ENCODE measurements around the gene FGFR3.

Gene FGFR3

DNA sequence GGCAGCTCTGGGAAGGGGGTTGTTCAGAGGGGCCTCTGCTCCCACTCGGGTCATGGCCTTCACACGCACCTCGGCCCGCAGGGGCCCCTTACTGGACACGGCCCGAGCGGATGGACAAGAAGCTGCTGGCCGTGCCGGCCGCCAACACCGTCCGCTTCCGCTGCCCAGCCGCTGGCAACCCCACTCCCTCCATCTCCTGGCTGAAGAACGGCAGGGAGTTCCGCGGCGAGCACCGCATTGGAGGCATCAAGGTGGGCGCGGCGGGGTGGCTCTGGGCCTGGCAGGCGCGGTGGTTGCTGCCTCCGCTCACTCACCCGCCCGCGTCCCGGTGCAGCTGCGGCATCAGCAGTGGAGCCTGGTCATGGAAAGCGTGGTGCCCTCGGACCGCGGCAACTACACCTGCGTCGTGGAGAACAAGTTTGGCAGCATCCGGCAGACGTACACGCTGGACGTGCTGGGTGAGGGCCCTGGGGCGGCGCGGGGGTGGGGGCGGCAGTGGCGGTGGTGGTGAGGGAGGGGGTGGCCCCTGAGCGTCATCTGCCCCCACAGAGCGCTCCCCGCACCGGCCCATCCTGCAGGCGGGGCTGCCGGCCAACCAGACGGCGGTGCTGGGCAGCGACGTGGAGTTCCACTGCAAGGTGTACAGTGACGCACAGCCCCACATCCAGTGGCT is 8.3 kb downstream of the FGFR3 start:
- DNase-seq: no peak

DNA sequence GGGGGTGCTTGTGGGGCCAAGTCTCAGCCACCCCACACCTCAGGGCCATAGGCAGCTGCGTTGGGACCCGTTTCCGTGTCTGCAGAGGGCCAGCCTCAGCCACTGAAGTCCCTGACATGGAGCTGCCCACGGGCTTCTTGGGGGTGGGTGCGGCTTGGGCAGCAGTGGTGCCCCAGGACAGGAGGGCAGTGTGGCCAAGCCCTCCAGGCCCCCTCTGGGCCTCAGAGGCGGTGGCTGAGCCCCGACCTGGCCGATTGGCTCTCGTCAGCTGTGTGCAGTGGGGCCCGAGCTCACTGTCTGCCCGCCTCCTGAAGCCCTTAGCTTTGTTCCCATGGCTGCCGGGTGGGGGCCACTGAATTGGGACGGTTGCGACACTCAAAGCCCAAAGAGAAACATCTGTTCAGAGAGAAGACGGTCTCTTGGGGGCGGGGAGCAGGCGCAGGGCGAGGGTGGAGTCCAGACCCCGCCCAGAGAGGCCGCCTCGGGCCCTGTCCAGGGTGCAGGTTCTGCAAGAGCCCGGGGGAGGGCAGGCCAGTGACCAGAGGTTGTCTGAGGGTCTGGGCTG is 9.1 kb downstream of the FGFR3 start:
- DNase-seq: peak in 1 of 58 donors; percentile 25

DNA sequence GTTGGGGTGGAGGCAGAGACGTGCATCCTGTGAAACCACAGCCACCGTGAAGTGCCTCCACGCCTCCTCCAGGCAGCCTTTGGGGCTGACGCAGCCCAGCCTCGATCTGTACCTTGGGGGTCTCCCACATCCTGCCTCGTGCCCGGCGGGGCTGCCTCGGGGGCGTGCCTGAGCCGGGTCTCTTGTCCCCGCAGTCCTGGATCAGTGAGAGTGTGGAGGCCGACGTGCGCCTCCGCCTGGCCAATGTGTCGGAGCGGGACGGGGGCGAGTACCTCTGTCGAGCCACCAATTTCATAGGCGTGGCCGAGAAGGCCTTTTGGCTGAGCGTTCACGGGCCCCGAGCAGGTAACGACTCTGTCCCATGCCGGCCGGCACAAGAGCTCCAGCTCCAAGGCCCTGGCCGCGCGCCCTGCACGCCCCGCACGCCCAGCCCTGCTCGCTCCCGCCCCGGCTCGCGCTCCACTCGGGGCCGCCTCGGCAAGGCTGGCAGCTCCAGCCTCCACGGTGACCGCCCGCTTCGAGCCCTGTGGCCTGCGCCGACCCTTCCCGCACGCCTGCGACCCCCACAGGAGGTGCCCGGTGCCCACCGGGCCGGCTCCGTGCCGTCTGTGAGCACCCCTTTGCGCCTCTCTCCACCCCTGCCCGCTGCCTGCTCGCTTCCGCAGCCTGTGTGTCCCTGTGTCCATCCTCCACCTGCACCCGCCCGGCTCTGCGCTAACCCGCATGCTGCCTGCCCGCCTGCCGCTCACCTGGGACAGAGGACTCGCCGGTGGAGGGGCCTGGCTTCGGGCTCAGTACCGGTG is 9.8 kb downstream of the FGFR3 start:
- no peak for DNase-seq

DNA sequence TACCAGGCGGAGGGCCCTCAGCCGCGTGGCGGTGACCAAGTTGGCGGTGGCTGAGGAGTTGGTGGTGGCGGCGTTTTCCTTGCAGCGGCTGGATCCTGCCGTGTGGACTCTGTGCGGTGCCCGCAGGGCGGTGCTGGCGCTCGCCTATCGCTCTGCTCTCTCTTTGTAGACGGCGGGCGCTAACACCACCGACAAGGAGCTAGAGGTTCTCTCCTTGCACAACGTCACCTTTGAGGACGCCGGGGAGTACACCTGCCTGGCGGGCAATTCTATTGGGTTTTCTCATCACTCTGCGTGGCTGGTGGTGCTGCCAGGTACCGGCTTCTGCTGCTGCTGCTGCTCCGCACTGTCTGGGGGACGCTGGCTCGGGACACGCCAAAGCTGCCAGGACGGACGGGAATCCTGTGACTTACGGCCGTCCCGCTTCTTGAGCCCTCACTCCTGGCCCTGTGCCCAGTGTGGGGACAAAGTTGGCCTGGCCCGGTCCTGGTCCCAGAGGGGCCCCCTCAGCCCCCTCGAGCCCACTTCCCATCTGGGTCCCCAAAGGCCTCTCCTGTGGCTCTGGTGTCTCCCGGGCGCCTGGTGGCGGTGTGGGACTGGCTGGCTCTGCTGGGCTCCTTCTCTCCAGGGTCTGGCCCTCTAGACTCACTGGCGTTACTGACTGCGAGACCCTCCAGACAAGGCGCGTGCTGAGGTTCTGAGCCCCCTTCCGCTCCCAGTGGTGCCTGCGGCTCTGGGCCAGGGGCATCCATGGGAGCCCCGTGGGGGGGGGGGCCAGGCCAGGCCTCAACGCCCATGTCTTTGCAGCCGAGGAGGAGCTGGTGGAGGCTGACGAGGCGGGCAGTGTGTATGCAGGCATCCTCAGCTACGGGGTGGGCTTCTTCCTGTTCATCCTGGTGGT is 10.7 kb downstream of the FGFR3 start:
- DNase-seq: no peak

DNA sequence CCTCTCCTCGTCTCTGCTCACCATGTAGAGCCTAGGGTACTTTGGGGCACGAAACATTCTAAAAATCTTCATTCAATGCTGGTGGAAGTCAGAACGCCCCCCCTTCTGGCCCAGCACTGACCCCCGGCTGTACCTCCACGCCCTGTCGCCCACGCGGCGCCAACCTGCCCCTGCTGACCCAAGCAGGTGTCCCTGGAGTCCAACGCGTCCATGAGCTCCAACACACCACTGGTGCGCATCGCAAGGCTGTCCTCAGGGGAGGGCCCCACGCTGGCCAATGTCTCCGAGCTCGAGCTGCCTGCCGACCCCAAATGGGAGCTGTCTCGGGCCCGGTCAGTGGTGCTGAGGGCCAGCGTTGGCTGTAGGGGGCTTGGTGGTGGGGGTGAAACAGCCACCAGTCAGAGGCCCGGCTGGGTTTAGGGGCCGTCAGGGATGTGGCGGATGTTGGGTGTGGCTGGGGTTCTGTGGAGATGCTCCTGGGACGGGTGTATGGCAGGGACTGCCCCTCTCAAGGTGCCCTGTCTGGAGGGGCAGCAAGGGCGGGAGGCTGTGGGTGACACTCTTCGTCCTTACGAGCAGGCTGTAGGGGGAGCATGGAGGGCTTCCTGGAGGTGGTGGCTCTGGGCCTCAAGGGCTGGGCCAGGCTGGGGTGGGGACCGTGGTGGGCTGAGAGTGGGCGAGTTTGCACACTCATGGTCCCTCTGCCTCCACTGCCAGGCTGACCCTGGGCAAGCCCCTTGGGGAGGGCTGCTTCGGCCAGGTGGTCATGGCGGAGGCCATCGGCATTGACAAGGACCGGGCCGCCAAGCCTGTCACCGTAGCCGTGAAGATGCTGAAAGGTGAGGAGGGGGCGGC is 11.8 kb downstream of the FGFR3 start:
- no peak for DNase-seq

DNA sequence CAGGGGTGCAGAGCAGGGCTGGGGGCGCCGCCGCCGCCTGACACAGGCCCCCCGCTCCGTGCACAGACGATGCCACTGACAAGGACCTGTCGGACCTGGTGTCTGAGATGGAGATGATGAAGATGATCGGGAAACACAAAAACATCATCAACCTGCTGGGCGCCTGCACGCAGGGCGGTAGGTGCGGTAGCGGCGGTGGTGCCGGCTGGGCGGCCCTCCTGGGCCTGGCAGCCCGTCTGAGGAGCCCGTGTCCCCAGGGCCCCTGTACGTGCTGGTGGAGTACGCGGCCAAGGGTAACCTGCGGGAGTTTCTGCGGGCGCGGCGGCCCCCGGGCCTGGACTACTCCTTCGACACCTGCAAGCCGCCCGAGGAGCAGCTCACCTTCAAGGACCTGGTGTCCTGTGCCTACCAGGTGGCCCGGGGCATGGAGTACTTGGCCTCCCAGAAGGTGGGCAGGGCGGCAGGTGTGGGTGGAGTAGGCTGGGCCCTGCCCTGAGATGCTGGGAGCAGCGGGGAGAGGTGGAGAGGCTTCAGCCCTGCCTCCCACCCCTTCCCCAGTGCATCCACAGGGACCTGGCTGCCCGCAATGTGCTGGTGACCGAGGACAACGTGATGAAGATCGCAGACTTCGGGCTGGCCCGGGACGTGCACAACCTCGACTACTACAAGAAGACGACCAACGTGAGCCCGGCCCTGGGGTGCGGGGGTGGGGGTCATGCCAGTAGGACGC is 12.6 kb downstream of the FGFR3 start:
- DNase-seq: no peak

DNA sequence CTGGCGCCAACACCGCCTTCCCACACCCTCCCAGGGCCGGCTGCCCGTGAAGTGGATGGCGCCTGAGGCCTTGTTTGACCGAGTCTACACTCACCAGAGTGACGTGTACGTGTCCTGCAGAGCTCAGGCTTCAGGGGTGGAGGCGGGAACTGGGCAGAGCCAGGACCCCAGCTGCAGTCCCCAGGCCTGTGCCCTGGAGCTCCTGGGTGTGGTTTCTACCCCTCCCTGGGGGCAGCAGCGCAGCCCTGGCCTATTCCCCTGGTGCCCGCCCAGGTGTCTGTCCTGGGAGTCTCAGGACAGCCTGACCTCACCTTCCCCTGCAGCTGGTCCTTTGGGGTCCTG is 13.1 kb downstream of the FGFR3 start:
- no peak for DNase-seq

DNA sequence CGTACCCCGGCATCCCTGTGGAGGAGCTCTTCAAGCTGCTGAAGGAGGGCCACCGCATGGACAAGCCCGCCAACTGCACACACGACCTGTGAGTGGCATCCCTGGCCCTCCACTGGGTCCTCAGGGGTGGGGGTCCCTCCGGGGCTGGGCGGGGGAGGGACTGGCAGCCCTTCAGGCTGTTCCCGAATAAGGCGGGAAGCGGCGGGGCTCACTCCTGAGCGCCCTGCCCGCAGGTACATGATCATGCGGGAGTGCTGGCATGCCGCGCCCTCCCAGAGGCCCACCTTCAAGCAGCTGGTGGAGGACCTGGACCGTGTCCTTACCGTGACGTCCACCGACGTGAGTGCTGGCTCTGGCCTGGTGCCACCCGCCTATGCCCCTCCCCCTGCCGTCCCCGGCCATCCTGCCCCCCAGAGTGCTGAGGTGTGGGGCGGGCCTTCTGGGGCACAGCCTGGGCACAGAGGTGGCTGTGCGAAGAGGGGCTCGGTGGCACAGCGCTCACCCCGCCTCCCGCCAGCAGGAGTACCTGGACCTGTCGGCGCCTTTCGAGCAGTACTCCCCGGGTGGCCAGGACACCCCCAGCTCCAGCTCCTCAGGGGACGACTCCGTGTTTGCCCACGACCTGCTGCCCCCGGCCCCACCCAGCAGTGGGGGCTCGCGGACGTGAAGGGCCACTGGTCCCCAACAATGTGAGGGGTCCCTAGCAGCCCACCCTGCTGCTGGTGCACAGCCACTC is 13.7 kb downstream of the FGFR3 start:
- no peak for DNase-seq

DNA sequence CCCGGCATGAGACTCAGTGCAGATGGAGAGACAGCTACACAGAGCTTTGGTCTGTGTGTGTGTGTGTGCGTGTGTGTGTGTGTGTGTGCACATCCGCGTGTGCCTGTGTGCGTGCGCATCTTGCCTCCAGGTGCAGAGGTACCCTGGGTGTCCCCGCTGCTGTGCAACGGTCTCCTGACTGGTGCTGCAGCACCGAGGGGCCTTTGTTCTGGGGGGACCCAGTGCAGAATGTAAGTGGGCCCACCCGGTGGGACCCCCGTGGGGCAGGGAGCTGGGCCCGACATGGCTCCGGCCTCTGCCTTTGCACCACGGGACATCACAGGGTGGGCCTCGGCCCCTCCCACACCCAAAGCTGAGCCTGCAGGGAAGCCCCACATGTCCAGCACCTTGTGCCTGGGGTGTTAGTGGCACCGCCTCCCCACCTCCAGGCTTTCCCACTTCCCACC is 14.3 kb downstream of the FGFR3 start:
- DNase-seq: no peak

DNA sequence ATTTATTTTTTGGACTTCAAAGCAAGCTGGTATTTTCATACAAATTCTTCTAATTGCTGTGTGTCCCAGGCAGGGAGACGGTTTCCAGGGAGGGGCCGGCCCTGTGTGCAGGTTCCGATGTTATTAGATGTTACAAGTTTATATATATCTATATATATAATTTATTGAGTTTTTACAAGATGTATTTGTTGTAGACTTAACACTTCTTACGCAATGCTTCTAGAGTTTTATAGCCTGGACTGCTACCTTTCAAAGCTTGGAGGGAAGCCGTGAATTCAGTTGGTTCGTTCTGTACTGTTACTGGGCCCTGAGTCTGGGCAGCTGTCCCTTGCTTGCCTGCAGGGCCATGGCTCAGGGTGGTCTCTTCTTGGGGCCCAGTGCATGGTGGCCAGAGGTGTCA is 15.3 kb downstream of the FGFR3 start:
- no peak for DNase-seq

DNA sequence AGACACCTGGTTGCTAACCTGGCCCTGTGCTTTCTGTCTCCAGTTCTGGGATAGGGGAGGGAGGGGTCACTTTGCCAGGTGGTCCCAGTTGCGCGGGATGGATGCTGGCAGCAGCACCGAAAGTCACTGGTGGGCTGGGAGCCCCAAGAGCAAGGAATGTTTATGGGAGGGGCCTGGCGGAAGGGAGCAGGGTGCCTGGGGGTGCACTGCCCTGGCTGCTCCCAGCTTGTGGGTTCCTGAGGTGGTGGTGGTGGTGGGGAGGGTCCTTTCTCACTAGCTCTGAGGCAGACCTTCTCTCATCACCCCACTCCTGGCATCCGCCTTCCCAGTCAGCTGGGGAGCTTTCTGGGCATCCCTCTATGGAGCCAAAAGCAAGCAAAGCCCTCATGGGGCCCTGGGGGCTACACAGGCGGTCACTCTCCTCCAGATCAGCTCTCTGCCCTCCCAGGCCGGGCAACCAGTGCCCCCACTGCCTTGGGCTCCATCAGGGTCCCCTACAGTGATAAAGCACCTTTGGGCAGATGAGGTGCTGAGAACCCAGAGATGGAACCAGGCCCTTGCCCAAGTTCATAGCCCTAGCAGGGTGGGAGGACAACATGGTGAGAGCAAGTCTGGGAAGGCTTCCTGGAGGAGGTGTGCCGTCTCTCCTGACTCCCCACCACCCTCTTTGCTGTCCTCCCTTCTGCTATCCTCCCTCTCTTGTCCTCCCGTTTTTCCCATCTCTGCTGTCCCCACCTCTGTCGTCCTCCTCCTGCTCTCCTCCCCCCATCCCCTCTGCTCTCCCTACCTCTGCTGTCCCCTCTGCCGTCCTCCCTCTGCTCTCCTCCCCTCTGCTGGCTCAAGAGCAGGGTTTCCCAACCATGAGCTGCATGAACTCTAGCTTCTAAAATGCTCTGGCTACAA is 16.0 kb downstream of the FGFR3 start:
- no peak for DNase-seq

DNA sequence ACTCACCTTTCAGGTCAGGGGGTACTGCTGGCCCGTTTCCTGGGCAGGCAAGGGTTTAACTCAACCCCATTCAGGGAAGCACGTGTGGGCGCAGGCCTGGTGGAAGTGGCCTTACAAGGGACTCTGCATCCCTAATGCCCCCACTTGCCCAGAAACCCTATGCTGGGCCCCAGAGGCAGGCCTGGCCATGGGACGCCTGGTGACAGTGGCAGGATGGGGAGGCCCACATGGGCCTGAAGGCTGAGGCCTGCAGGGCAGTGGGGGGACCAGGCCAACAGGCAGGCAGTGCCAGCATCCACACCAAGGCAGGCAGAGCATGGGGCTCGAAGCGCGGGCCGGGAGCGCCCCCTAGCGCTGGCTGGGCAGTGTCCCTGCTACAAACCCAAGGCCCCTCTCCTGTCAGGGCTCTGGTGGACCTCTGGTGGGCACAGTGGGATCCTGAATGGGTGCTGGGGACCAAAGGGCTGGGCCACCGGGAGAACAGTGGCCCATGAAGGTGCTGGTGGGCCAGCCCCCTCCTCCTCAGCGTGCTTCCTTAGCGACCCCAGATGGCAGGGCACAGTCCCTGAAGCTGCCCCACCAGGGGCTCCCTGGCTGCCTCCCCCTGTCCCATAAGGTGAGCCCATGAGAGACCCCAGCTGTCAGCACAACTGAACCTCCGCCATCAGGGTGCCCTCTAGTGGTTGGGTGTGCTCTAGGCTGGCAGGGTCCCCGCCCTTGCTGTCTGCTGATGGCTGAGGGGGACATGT is 16.8 kb downstream of the FGFR3 start:
- peak in 56 of 58 donors; percentile 16 to 83 (median 62) for DNase-seq

DNA sequence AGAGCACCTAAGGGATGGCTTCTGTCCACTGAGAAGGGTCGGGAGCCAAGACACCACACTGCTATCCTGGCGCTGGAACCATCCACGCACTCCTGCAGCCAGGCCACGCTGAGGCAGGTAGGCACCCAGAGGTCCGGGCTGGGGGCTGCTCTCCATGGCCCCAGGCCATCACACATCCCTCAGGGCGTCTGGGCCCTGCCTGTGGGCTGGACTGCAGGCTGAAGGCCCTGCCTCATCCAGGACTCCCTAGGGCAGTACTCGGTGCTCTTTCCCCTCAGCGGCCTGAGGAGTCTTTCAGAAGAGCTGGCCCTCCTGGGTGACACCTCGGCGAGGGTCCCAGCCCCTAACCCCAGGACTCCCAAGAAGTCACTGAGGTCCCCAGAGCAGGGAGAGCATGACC is 17.7 kb downstream of the FGFR3 start:
- no peak for DNase-seq

DNA sequence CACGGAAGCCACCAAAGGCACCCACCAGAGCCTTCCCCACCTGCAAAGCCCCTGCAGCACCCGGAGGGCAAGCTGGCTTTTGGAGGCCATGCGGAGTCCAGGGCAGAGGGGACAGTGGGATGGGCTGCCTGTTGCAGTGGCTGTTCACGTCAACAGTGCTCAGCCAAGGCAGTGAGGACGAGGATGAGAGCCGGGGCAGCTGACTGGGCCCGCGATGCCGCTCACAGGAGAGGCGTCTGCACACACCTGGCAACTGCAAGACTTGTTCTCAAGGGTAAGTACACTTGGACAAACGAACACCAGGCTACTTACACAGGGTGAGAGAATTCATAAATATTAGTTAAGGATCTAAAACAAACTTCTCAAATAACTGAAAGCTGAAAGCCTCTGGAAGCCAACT is 19.6 kb downstream of the FGFR3 start:
- DNase-seq: no peak

DNA sequence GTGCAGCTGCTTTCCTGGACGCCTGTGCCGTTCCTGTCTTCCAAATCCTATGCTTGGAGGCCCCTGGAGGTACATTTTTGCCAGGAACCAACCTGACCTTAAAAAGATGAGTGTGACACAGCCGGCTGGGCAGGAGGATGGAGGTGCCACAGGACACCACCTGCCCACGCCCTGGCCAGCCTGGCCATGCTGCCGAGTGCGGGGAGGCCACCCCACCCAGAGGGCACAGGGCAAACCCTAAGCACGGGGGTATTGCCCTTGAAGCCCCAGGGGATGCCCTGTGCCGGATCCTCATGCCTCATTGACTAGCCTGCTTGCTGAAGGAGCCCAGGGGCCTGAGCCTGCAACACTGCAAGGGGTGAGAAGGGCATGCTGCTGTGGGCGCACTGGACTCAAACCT is 20.1 kb downstream of the FGFR3 start:
- DNase-seq: no peak

DNA sequence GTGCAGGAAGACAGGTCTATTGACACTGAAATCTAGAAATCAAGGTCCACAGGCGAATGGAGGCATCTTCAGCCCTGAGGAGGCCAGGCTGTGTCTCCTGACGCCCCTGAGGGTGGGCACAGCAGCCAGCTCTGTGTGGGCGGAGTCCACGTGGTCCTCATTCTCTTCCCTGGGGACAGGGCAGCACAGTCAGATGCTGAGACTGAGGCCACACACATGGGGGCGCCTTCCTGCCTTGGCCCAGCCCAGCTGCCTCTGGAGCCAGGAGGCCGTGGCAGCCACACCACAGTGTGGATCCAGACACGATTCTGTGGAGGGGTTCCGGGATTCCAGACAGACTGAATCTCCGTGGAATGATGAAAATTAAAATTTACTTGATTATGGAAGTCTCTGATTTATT is 20.8 kb downstream of the FGFR3 start:
- DNase-seq: no peak

DNA sequence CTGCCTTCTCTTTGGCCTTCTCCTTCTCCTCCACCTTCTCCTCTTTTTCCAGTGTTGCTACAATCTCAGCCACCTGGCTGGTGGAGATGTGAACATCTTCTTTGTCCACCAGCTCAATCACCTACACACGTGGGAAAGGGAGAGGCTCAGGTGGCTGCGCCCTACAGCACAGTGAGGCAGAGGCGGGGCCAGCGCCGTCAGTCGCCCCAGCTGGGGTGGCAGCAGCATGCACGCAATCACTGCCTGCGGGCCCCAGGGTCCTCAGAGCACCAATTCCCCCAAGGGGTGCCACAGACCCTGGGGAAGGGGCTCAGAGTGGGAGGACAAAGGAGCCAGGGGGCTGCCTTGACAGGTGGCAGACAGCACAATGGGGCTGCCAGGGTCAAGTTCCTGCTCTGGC is 21.4 kb downstream of the FGFR3 start:
- no peak for DNase-seq
